HepG2 (cell line): ENCODE data around the gene SRSF2. TPM values are rescaled to one million over a fixed set of nuclear protein-coding genes. Genes with fewer than 3 reads are reported as not detected.

Experiments used
- CENPT ChIP-seq: sonication (generic); formaldehyde crosslinking; IDR thresholded peaks from 2 replicates; pipeline ENCODE4 v1.8.0; 2022; ENCODE audit warnings: low read depth, mild to moderate bottlenecking, moderate library complexity, missing genetic modification reagents
- HIVEP1 ChIP-seq: sonication (generic); formaldehyde crosslinking; IDR thresholded peaks from 2 replicates; pipeline ENCODE4 v1.4.0; 2020; ENCODE audit warnings: mild to moderate bottlenecking, missing genetic modification reagents
- IRF2 ChIP-seq: IDR thresholded peaks from 2 replicates; pipeline ENCODE4 v1.6.1; 2018; ENCODE audit warnings: missing genetic modification reagents, missing compliant biosample characterization
- KLF13 ChIP-seq: sonication (generic); formaldehyde crosslinking; IDR thresholded peaks from 2 replicates; pipeline ENCODE4 v1.4.0; 2020; ENCODE audit warnings: mild to moderate bottlenecking, missing genetic modification reagents
- KLF9 ChIP-seq: IDR thresholded peaks from 2 replicates; pipeline ENCODE4 v1.6.1; 2016; ENCODE audit warnings: low read depth
- KMT2B ChIP-seq: IDR thresholded peaks from 2 replicates; pipeline ENCODE4 v1.6.1; 2016; ENCODE audit warnings: missing genetic modification reagents, missing compliant biosample characterization
- MTF2 ChIP-seq: sonication (generic); formaldehyde crosslinking; IDR thresholded peaks from 2 replicates; pipeline ENCODE4 v1.5.0; 2020; ENCODE audit warnings: missing genetic modification reagents, borderline replicate concordance
- MXI1 ChIP-seq: IDR thresholded peaks from 3 replicates; pipeline ENCODE4 v1.6.1; 2012; ENCODE audit warnings: low read depth, low read length, inconsistent platforms, borderline replicate concordance
- NFATC3 ChIP-seq: sonication (generic); formaldehyde crosslinking; IDR thresholded peaks from 2 replicates; pipeline ENCODE4 v1.5.1; 2020; ENCODE audit warnings: mild to moderate bottlenecking, missing genetic modification reagents
- NR3C1 ChIP-seq: sonication (generic); formaldehyde crosslinking; IDR thresholded peaks from 2 replicates; pipeline ENCODE4 v1.4.0; 2020; ENCODE audit warnings: missing genetic modification reagents
- PAX8 ChIP-seq: sonication (generic); formaldehyde crosslinking; IDR thresholded peaks from 2 replicates; pipeline ENCODE4 v1.8.0; 2022; ENCODE audit warnings: mild to moderate bottlenecking, missing genetic modification reagents, borderline replicate concordance
- REST ChIP-seq, 2 experiments: IDR thresholded peaks; 2 replicates each; pipeline ENCODE4 v1.6.1; 2011 to 2012; ENCODE audit warnings: low read length in 2 of 2, borderline replicate concordance in 1 of 2, low read depth in 1 of 2, mild to moderate bottlenecking in 1 of 2, moderate library complexity in 1 of 2
- SIN3B ChIP-seq: fragments of 150-350 bp; IDR thresholded peaks from 2 replicates; pipeline ENCODE4 v1.6.1; 2014; ENCODE audit warnings: low read length
- THYN1 ChIP-seq: sonication (generic); formaldehyde crosslinking; IDR thresholded peaks from 2 replicates; pipeline ENCODE4 v1.8.1; 2023; ENCODE audit warnings: low read depth, mild to moderate bottlenecking, moderate library complexity, missing genetic modification reagents, borderline replicate concordance
- TRIM24 ChIP-seq: sonication (generic); formaldehyde crosslinking; IDR thresholded peaks from 2 replicates; pipeline ENCODE4 v1.8.0; 2022; ENCODE audit warnings: mild to moderate bottlenecking, missing genetic modification reagents
- ZNF225 ChIP-seq: sonication (generic); formaldehyde crosslinking; IDR thresholded peaks from 2 replicates; pipeline ENCODE4 v1.4.0; 2020; ENCODE audit warnings: mild to moderate bottlenecking, missing genetic modification reagents
- ZNF34 ChIP-seq: sonication (generic); formaldehyde crosslinking; IDR thresholded peaks from 2 replicates; pipeline ENCODE4 v1.4.0; 2020; ENCODE audit warnings: mild to moderate bottlenecking, missing genetic modification reagents, borderline replicate concordance
- ZNF574 ChIP-seq: sonication (generic); formaldehyde crosslinking; IDR thresholded peaks from 2 replicates; pipeline ENCODE4 v1.4.0; 2020; ENCODE audit warnings: missing genetic modification reagents
- ZNF580 ChIP-seq: IDR thresholded peaks from 2 replicates; pipeline ENCODE4 v1.6.1; 2016; ENCODE audit warnings: low read depth, borderline replicate concordance
- ZNF607 ChIP-seq: sonication (generic); formaldehyde crosslinking; IDR thresholded peaks from 2 replicates; pipeline ENCODE4 v1.5.1; 2020; ENCODE audit warnings: missing genetic modification reagents, mild to moderate bottlenecking, borderline replicate concordance
- ZNF746 ChIP-seq: sonication (generic); formaldehyde crosslinking; IDR thresholded peaks from 2 replicates; pipeline ENCODE4 v1.8.0; 2022; ENCODE audit warnings: mild to moderate bottlenecking, missing genetic modification reagents
- ZNF75D ChIP-seq: sonication (generic); formaldehyde crosslinking; IDR thresholded peaks from 2 replicates; pipeline ENCODE4 v1.8.1; 2023; ENCODE audit warnings: missing genetic modification reagents, mild to moderate bottlenecking, borderline replicate concordance
- ZNF768 ChIP-seq: sonication (generic); formaldehyde crosslinking; IDR thresholded peaks from 2 replicates; pipeline ENCODE4 v1.4.0; 2020; ENCODE audit warnings: missing genetic modification reagents
- ZNF775 ChIP-seq: sonication (generic); formaldehyde crosslinking; IDR thresholded peaks from 2 replicates; pipeline ENCODE4 v1.4.0; 2020; ENCODE audit warnings: missing genetic modification reagents, mild to moderate bottlenecking, moderate library complexity, borderline replicate concordance
- ZNF841 ChIP-seq: sonication (generic); formaldehyde crosslinking; IDR thresholded peaks from 2 replicates; pipeline ENCODE4 v1.8.1; 2023; ENCODE audit warnings: missing genetic modification reagents, borderline replicate concordance
- polyA plus RNA-seq, 8 experiments: library from polyadenylated mRNA; depleted of rRNA in 3 of 8; stranded (reverse) in 7 of 8; unstranded in 1 of 8; fragments of >200 nt; fragmentation: Illumina TruSeq in 4 of 8; extraction: Trizol in 4 of 8; gene quantifications; 2 replicates each; pipeline versions ENCODE4 v1.2.1 to v1.2.3, GENCODE V29; 2011 to 2016; ENCODE audit warnings: low read depth in 4 of 8, missing spikeins in 1 of 8, mixed read lengths in 1 of 8; ENCODE audit not compliant: insufficient read depth in 1 of 8
- total RNA-seq, 5 experiments: library from RNA; depleted of rRNA; stranded (reverse); fragments of >200 nt; fragmentation: Illumina TruSeq; extraction: Trizol; gene quantifications; 2 replicates each; pipeline ENCODE4 v1.2.3, GENCODE V29; 2016; ENCODE audit warnings: low read depth in 1 of 5

The SRSF2 gene
- total and polyA plus RNA-seq, 2 of the 13 experiments (the other 11 are each of a cell fraction or from before 2014, with no cell fraction given): 306 to 319 TPM

GRCh38 chr17:76737082-76737675, at the start of gene SRSF2 (continued):
- TF ChIP-seq ZNF225 (CRISPR knock-in tag) (peak; percentile 92), ZNF580 (CRISPR knock-in tag) (peak; percentile 71), MXI1 (peak; percentile 82; the same call in 2 of the 3 replicates), KMT2B (peak; percentile 83), KLF9 (no peak), ZNF775 (CRISPR knock-in tag) (peak; percentile 72; the same call in 1 of the 2 replicates), HIVEP1 (CRISPR knock-in tag) (peak; percentile 75; the same call in 1 of the 2 replicates), SIN3B (peak; percentile 64), NR3C1 (CRISPR knock-in tag) (no peak), NFATC3 (CRISPR knock-in tag) (no peak), REST (IDR thresholded peaks at IDR 0.05; ENCODE audit: borderline replicate concordance in 1 of 2, low read depth in 1 of 2, low read length in 2 of 2) (peak in 1 of 2 experiments; percentile 82; a peak in 2 of 4 replicates), ZNF768 (CRISPR knock-in tag) (peak; percentile 83), TRIM24 (CRISPR knock-in tag) (no peak), ZNF574 (peak; percentile 88), IRF2 (CRISPR knock-in tag) (peak; percentile 93), ZNF607 (CRISPR knock-in tag) (peak; percentile 10), KLF13 (CRISPR knock-in tag) (peak; percentile 82; the same call in 1 of the 2 replicates), ZNF75D (CRISPR knock-in tag) (no peak), THYN1 (CRISPR knock-in tag) (no peak), ZNF746 (CRISPR knock-in tag) (peak; percentile 88), CENPT (peak; percentile 97), ZNF34 (CRISPR knock-in tag) (no peak), MTF2 (peak; percentile 96), ZNF841 (CRISPR knock-in tag) (peak; percentile 85; the same call in 1 of the 2 replicates), PAX8 (peak; percentile 88; the same call in 1 of the 2 replicates)
